ENCODE measurements around the gene TMEM165.
"Not testable (repeated sequence)": the region's sequence is repeated elsewhere in the genome, so short reads cannot be mapped to it uniquely, and the experiment has no call there.

Gene TMEM165

GRCh38 chr4:55356991-55357461 lies 38.7 kb upstream of the TMEM165 start:
- Histone ChIP-seq H3K4me1 (ENCODE audit: control insufficient read depth, insufficient read depth, low read length) (peaks cover 39% of the 10 kb centered on the region), H3K36me3 (ENCODE audit: insufficient read depth, low read length) (no peaks in the 10 kb centered on the region)

GRCh38 chr4:55358246-55358645 lies 37.5 kb upstream of the TMEM165 start:
- H3K27me3 ChIP-seq (ENCODE audit: control insufficient read depth, insufficient read depth, low read length): no peaks in the 10 kb centered on the region
- peak overlapping the region; percentile 42 for H3K4me2 ChIP-seq (ENCODE audit: low read length)
- H3K9ac ChIP-seq (ENCODE audit: low read depth, low read length): no peak overlapping the region
- no peaks in the 10 kb centered on the region for H3K36me3 ChIP-seq (ENCODE audit: insufficient read depth, low read length)
- peaks cover 34% of the 10 kb centered on the region for H3K4me1 ChIP-seq (ENCODE audit: control insufficient read depth, insufficient read depth, low read length)
- H3K4me3 ChIP-seq (ENCODE audit: low read length): no peak overlapping the region
- H3K9me3 ChIP-seq (replicated peaks; ENCODE audit: low read length): no peaks in the 10 kb centered on the region

More at GRCh38 chr4:55356991-55357461, 38.7 kb upstream of the TMEM165 start:
- H3K4me3 ChIP-seq (ENCODE audit: low read length): no peak overlapping the region
- no peaks in the 10 kb centered on the region for H3K27me3 ChIP-seq (ENCODE audit: control insufficient read depth, insufficient read depth, low read length)
- H3K9ac ChIP-seq (ENCODE audit: low read depth, low read length): no peak overlapping the region
- H3K4me2 ChIP-seq (ENCODE audit: low read length): peak overlapping the region; percentile 10
- H3K9me3 ChIP-seq (replicated peaks; ENCODE audit: low read length): no peaks in the 10 kb centered on the region

GRCh38 chr4:55358668-55359067 lies 37.1 kb upstream of the TMEM165 start:
- Histone ChIP-seq H3K36me3 (ENCODE audit: insufficient read depth, low read length) (no peaks in the 10 kb centered on the region), H3K4me2 (ENCODE audit: low read length) (peak overlapping the region; percentile 48), H3K4me3 (ENCODE audit: low read length) (no peak overlapping the region), H3K9me3 (replicated peaks; ENCODE audit: low read length) (no peaks in the 10 kb centered on the region), H3K4me1 (ENCODE audit: control insufficient read depth, insufficient read depth, low read length) (peaks cover 34% of the 10 kb centered on the region), H3K27me3 (ENCODE audit: control insufficient read depth, insufficient read depth, low read length) (no peaks in the 10 kb centered on the region), H3K9ac (ENCODE audit: low read depth, low read length) (peak overlapping the region; percentile 16)

GRCh38 chr4:55359397-55359916 lies 36.3 kb upstream of the TMEM165 start:
- Histone ChIP-seq H3K4me2 (ENCODE audit: low read length) (peak overlapping the region; percentile 48), H3K36me3 (ENCODE audit: insufficient read depth, low read length) (no peaks in the 10 kb centered on the region), H3K4me3 (ENCODE audit: low read length) (no peak overlapping the region), H3K27me3 (ENCODE audit: control insufficient read depth, insufficient read depth, low read length) (no peaks in the 10 kb centered on the region), H3K9me3 (replicated peaks; ENCODE audit: low read length) (no peaks in the 10 kb centered on the region), H3K4me1 (ENCODE audit: control insufficient read depth, insufficient read depth, low read length) (peaks cover 34% of the 10 kb centered on the region), H3K9ac (ENCODE audit: low read depth, low read length) (peak overlapping the region; percentile 16)

GRCh38 chr4:55362938-55363337 lies 32.8 kb upstream of the TMEM165 start:
- not testable (repeated sequence) for H3K36me3 ChIP-seq (ENCODE audit: insufficient read depth, low read length); H3K27me3 ChIP-seq (ENCODE audit: control insufficient read depth, insufficient read depth, low read length); H3K4me3 ChIP-seq (ENCODE audit: low read length); H3K9ac ChIP-seq (ENCODE audit: low read depth, low read length); H3K4me2 ChIP-seq (ENCODE audit: low read length); H3K9me3 ChIP-seq (replicated peaks; ENCODE audit: low read length)
- peaks cover 17% of the 10 kb centered on the region for H3K4me1 ChIP-seq (ENCODE audit: control insufficient read depth, insufficient read depth, low read length)

GRCh38 chr4:55363691-55364351 lies 31.9 kb upstream of the TMEM165 start:
- no peaks in the 10 kb centered on the region for H3K9me3 ChIP-seq (replicated peaks; ENCODE audit: low read length)
- no peak overlapping the region for H3K9ac ChIP-seq (ENCODE audit: low read depth, low read length)
- no peak overlapping the region for H3K4me3 ChIP-seq (ENCODE audit: low read length)
- H3K36me3 ChIP-seq (ENCODE audit: insufficient read depth, low read length): no peaks in the 10 kb centered on the region
- H3K4me1 ChIP-seq (ENCODE audit: control insufficient read depth, insufficient read depth, low read length): peaks cover 9% of the 10 kb centered on the region
- no peaks in the 10 kb centered on the region for H3K27me3 ChIP-seq (ENCODE audit: control insufficient read depth, insufficient read depth, low read length)
- H3K4me2 ChIP-seq (ENCODE audit: low read length): no peak overlapping the region

GRCh38 chr4:55364691-55365344 lies 30.9 kb upstream of the TMEM165 start:
- Histone ChIP-seq H3K4me3 (ENCODE audit: low read length) (no peak overlapping the region), H3K4me1 (ENCODE audit: control insufficient read depth, insufficient read depth, low read length) (no peaks in the 10 kb centered on the region), H3K9ac (ENCODE audit: low read depth, low read length) (no peak overlapping the region), H3K36me3 (ENCODE audit: insufficient read depth, low read length) (no peaks in the 10 kb centered on the region), H3K9me3 (replicated peaks; ENCODE audit: low read length) (no peaks in the 10 kb centered on the region), H3K4me2 (ENCODE audit: low read length) (no peak overlapping the region), H3K27me3 (ENCODE audit: control insufficient read depth, insufficient read depth, low read length) (no peaks in the 10 kb centered on the region)

- Histone ChIP-seq H3K4me3 (ENCODE audit: low read length) (no peak overlapping the region), H3K4me1 (ENCODE audit: control insufficient read depth, insufficient read depth, low read length) (no peaks in the 10 kb centered on the region), H3K36me3 (ENCODE audit: insufficient read depth, low read length) (no peaks in the 10 kb centered on the region), H3K9ac (ENCODE audit: low read depth, low read length) (no peak overlapping the region), H3K27me3 (ENCODE audit: control insufficient read depth, insufficient read depth, low read length) (no peaks in the 10 kb centered on the region), H3K4me2 (ENCODE audit: low read length) (no peak overlapping the region), H3K9me3 (replicated peaks; ENCODE audit: low read length) (no peaks in the 10 kb centered on the region)
Measured at GRCh38 chr4:55365345-55365728, 30.4 kb upstream of the TMEM165 start.

GRCh38 chr4:55366621-55367020 lies 29.1 kb upstream of the TMEM165 start:
- H3K4me2 ChIP-seq (ENCODE audit: low read length): no peak overlapping the region
- no peaks in the 10 kb centered on the region for H3K36me3 ChIP-seq (ENCODE audit: insufficient read depth, low read length)
- no peaks in the 10 kb centered on the region for H3K27me3 ChIP-seq (ENCODE audit: control insufficient read depth, insufficient read depth, low read length)
- H3K9me3 ChIP-seq (replicated peaks; ENCODE audit: low read length): no peaks in the 10 kb centered on the region
- no peak overlapping the region for H3K9ac ChIP-seq (ENCODE audit: low read depth, low read length)
- no peak overlapping the region for H3K4me3 ChIP-seq (ENCODE audit: low read length)
- H3K4me1 ChIP-seq (ENCODE audit: control insufficient read depth, insufficient read depth, low read length): no peaks in the 10 kb centered on the region

GRCh38 chr4:55367084-55367722 lies 28.6 kb upstream of the TMEM165 start:
- H3K36me3 ChIP-seq (ENCODE audit: insufficient read depth, low read length): no peaks in the 10 kb centered on the region
- no peaks in the 10 kb centered on the region for H3K27me3 ChIP-seq (ENCODE audit: control insufficient read depth, insufficient read depth, low read length)
- no peaks in the 10 kb centered on the region for H3K4me1 ChIP-seq (ENCODE audit: control insufficient read depth, insufficient read depth, low read length)
- H3K9ac ChIP-seq (ENCODE audit: low read depth, low read length): no peak overlapping the region
- no peak overlapping the region for H3K4me2 ChIP-seq (ENCODE audit: low read length)
- no peak overlapping the region for H3K4me3 ChIP-seq (ENCODE audit: low read length)
- no peaks in the 10 kb centered on the region for H3K9me3 ChIP-seq (replicated peaks; ENCODE audit: low read length)

GRCh38 chr4:55369968-55370367 lies 25.8 kb upstream of the TMEM165 start:
- H3K36me3 ChIP-seq (ENCODE audit: insufficient read depth, low read length): no peaks in the 10 kb centered on the region
- H3K4me1 ChIP-seq (ENCODE audit: control insufficient read depth, insufficient read depth, low read length): no peaks in the 10 kb centered on the region
- no peaks in the 10 kb centered on the region for H3K9me3 ChIP-seq (replicated peaks; ENCODE audit: low read length)
- H3K27me3 ChIP-seq (ENCODE audit: control insufficient read depth, insufficient read depth, low read length): no peaks in the 10 kb centered on the region
- no peak overlapping the region for H3K4me3 ChIP-seq (ENCODE audit: low read length)
- H3K4me2 ChIP-seq (ENCODE audit: low read length): no peak overlapping the region
- H3K9ac ChIP-seq (ENCODE audit: low read depth, low read length): no peak overlapping the region

All from skeletal muscle satellite cell (primary cell).